WTC11 (cell line): Measurements from ENCODE around the gene CCDC121. TPM values are rescaled to one million over a fixed set of nuclear protein-coding genes. Genes with fewer than 3 reads are reported as not detected.

ENCODE experiments used
- ATAC-seq: fragments of 200-7000 bp; cut with Tn5 transposase; 2 replicates; pipeline ENCODE4 v1.10.0; 2021; ENCODE audit warnings: mild to moderate bottlenecking, moderate library complexity
- CTCF ChIA-PET: fragments of 300-600 bp; sonication (Branson Sonifier 250); formaldehyde crosslinking; loops from one replicate; lab custom pipeline; 2021; ENCODE audit warnings: antibody characterized with exemption; lab: Charles Lee
- POLR2A ChIA-PET: fragments of 350-600 bp; sonication (Branson Sonifier 250); formaldehyde crosslinking; loops from one replicate; lab custom pipeline; 2021; ENCODE audit warnings: antibody characterized with exemption; lab: Charles Lee
- DNase-seq: peaks from one replicate; pipeline ENCODE4 v3.0.0; 2021; ENCODE audit warnings: low spot score
- H3K27ac Mint-ChIP-seq: 2 replicates; pipeline ENCODE4 v1.8.0; 2021; ENCODE audit warnings: mixed read lengths
- H3K27me3 Mint-ChIP-seq: 2 replicates; pipeline ENCODE4 v1.8.0; 2021; ENCODE audit warnings: low read depth, mild to moderate bottlenecking, moderate library complexity, mixed read lengths
- H3K36me3 Mint-ChIP-seq: 2 replicates; pipeline ENCODE4 v1.8.0; 2021; ENCODE audit warnings: mixed read lengths
- H3K4me1 Mint-ChIP-seq: 2 replicates; pipeline ENCODE4 v1.8.0; 2022; ENCODE audit warnings: mixed read lengths
- H3K4me3 Mint-ChIP-seq: 2 replicates; pipeline ENCODE4 v1.8.0; 2021; ENCODE audit warnings: mild to moderate bottlenecking, moderate library complexity, mixed read lengths
- H3K9me3 Mint-ChIP-seq: 2 replicates; pipeline ENCODE4 v1.8.0; 2021; ENCODE audit warnings: mixed read lengths
- AR ChIP-seq: fragments of 250-450 bp; sonication (Bioruptor Pico); IDR thresholded peaks from 2 replicates; pipeline ENCODE4 v1.9.0; 2021; ENCODE audit warnings: mild to moderate bottlenecking
- ETV6 ChIP-seq: sonication (generic); formaldehyde crosslinking; IDR thresholded peaks from 2 replicates; pipeline ENCODE4 v1.8.1; 2022; ENCODE audit warnings: mild to moderate bottlenecking, missing genetic modification reagents
- GRHL2 ChIP-seq: fragments of 250-450 bp; sonication (Bioruptor Pico); IDR thresholded peaks from 2 replicates; pipeline ENCODE4 v1.8.0; 2022; ENCODE audit warnings: mild to moderate bottlenecking, moderate library complexity; ENCODE audit not compliant: insufficient replicate concordance, severe bottlenecking
- NFYB ChIP-seq: sonication (generic); formaldehyde crosslinking; conservative IDR thresholded peaks from 2 replicates; pipeline ENCODE4 v1.8.0; 2022; ENCODE audit warnings: low read depth, missing genetic modification reagents
- RORB ChIP-seq: fragments of 250-450 bp; sonication (Bioruptor Pico); IDR thresholded peaks from 2 replicates; pipeline ENCODE4 v1.9.0; 2021; ENCODE audit warnings: mild to moderate bottlenecking
- SMAD3 ChIP-seq: sonication (generic); formaldehyde crosslinking; IDR thresholded peaks from 2 replicates; pipeline ENCODE4 v1.8.0; 2022; ENCODE audit warnings: missing genetic modification reagents, mild to moderate bottlenecking, borderline replicate concordance
- TCF7 ChIP-seq: sonication (generic); formaldehyde crosslinking; IDR thresholded peaks from 2 replicates; pipeline ENCODE4 v1.8.0; 2022; ENCODE audit warnings: mild to moderate bottlenecking, low read depth, missing genetic modification reagents, moderate library complexity
- TEAD4 ChIP-seq: sonication (generic); formaldehyde crosslinking; IDR thresholded peaks from 2 replicates; pipeline ENCODE4 v1.8.0; 2022; ENCODE audit warnings: mild to moderate bottlenecking, missing genetic modification reagents
- ZNF281 ChIP-seq: sonication (generic); formaldehyde crosslinking; IDR thresholded peaks from 2 replicates; pipeline ENCODE4 v1.8.0; 2023; ENCODE audit warnings: mild to moderate bottlenecking, missing genetic modification reagents
- ZNF317 ChIP-seq: sonication (generic); formaldehyde crosslinking; IDR thresholded peaks from 2 replicates; pipeline ENCODE4 v1.8.1; 2023; ENCODE audit warnings: low read depth, mild to moderate bottlenecking, moderate library complexity, missing genetic modification reagents, borderline replicate concordance
- ZNF416 ChIP-seq: fragments of 250-450 bp; sonication (Bioruptor Pico); IDR thresholded peaks from 2 replicates; pipeline ENCODE4 v1.9.0; 2021; ENCODE audit warnings: mild to moderate bottlenecking, inconsistent platforms
- ZNF512 ChIP-seq: sonication (generic); formaldehyde crosslinking; IDR thresholded peaks from 2 replicates; pipeline ENCODE4 v1.8.1; 2022; ENCODE audit warnings: missing genetic modification reagents, borderline replicate concordance
- ZNF671 ChIP-seq: fragments of 250-450 bp; sonication (Bioruptor Pico); IDR thresholded peaks from 2 replicates; pipeline ENCODE4 v1.8.0; 2021; ENCODE audit warnings: mild to moderate bottlenecking
- total RNA-seq: library from RNA; stranded (reverse); gene quantifications from 3 replicates; pipeline ENCODE4 v1.2.3, GENCODE V29; 2021
- TF ChIP-seq, protein P1 (sequence below): sonication (generic); formaldehyde crosslinking; IDR thresholded peaks from 2 replicates; pipeline ENCODE4 v1.8.1; 2023; ENCODE audit warnings: mild to moderate bottlenecking, missing genetic modification reagents, moderate library complexity
- TF ChIP-seq, protein P2 (sequence below): sonication (generic); formaldehyde crosslinking; IDR thresholded peaks from 2 replicates; pipeline ENCODE4 v1.8.0; 2023; ENCODE audit warnings: missing genetic modification reagents

Gene CCDC121
- total RNA-seq, 1 experiment from 2014 or later = 2.0 TPM

DNA sequence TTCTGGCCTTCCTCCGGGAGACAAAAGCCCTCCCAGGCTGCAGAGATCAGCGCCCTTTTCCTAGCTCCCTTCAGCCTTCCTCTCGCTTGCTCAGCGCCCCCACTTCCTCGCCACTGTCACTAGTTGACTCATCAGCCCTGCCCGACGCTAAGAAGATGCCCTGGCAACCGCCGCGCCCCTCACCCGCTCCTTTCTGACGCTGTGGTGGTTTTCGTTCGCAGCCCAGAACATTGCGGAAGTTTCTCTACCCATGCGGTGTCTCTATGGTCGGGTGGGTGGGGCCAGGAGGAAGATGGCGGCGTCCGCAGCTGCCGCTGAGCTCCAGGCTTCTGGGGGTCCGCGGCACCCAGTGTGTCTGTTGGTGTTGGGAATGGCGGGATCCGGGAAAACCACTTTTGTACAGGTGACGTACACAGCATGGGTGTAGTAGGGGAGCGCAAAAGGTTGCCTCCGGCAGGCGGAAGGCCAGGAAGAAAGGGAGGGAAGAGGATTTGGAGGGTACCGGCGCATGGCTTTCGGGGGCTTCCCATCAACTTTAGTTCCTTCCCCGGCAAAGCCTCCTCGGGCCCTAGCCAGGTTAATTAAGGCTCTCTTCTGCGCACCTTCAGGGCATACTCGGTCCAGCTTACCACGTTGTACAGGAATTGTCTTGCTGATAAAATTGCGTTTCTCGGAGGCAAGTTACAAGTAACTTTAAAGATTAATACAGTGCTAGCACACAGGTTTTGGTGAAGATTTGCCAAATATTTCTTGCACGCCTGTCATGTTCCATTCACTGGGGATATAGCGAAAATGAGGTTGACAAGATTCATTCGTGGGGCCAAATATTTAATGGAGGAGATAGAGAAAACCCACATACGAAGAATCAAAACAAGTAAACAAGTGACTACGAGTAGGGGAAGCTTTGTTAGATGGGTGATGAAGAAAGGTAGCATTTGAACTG lies at the start of gene CCDC121, which contains the start of gene GPN1 (continued):
- TF ChIP-seq ZNF281 (CRISPR knock-in tag) = 0 out of 2 replicates have a peak, but pooled peaks have one; percentile 26
- 0 out of 2 replicates have a peak, but pooled peaks have one; percentile 44 for TF ChIP-seq TCF7 (CRISPR knock-in tag)

DNA sequence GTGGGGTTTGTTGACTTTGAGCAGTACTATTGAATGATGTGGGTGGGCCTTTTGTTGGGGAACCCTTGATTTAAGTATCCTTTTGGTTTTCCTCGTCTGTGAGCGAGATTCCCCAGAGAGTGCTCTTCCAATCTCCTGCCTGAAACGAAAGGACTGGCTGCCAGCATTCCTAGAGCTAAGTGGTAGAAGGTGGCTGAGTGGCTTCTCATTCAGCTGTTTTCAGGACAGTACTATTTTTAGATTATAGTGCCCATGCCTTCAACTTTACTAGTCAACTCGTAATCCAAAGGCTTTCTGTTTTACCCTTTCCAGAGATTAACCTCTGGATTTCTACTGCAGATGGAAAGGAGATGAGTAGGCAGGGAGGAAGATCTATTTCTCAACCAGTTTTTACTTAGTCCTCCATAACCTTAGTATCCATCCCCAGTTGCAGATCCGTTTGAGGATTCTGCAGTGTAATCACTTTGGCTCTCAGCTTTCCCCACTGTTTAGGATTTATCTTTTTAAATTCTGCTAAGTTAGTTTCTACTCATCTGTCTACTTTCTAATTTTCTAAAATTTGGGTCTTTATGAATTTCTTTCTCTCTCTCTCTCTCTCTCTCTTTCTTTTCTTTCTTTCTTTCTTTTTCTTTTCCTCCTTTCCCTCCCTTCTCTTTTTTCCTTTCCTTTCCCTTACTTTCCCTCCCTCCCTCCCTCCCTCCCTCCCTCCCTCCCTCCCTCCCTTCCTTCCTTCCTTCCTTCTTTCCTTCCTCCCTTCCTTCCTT lies 44.1 kb upstream of the CCDC121 start:
- POLR2A ChIA-PET = no interaction called here
- CTCF ChIA-PET = interaction anchor here (0.5 to 2.4 kb wide), 2 partner anchors 10 to 234 kb away, joined by 4 to 18 read pairs; no protein-coding TSS in a partner anchor
- no peak for DNase-seq
- no peak for TF ChIP-seq TEAD4 (CRISPR knock-in tag)
- no peak for TF ChIP-seq AR (CRISPR knock-in tag)
- no peak for TF ChIP-seq ZNF671 (CRISPR knock-in tag)
- no peak for TF ChIP-seq SMAD3 (CRISPR knock-in tag)
- no peak for TF ChIP-seq ETV6 (CRISPR knock-in tag)
- TF ChIP-seq ZNF416 (CRISPR knock-in tag) = no peak
- TF ChIP-seq GRHL2 (CRISPR knock-in tag) = no peak
- TF ChIP-seq NFYB (CRISPR knock-in tag) = no peak
- TF ChIP-seq RORB = no peak
- TF ChIP-seq, protein P1, sequence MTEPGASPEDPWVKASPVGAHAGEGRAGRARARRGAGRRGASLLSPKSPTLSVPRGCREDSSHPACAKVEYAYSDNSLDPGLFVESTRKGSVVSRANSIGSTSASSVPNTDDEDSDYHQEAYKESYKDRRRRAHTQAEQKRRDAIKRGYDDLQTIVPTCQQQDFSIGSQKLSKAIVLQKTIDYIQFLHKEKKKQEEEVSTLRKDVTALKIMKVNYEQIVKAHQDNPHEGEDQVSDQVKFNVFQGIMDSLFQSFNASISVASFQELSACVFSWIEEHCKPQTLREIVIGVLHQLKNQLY (CRISPR knock-in tag) = no peak
- Mint-ChIP-seq H3K4me1 (no peaks in the 10 kb centered on the region), H3K36me3 (peaks cover 33% of the 10 kb centered on the region), H3K9me3 (no peaks in the 10 kb centered on the region), H3K4me3 (no peak overlapping the region), H3K27me3 (no peaks in the 10 kb centered on the region), H3K27ac (no peak overlapping the region)
- ATAC-seq = no peak

GRCh38 chr2:27671235-27671634 lies 42.4 kb upstream of the CCDC121 start:
- no peak overlapping the region for H3K4me3 Mint-ChIP-seq
- DNase-seq = no peak
- ChIA-PET CTCF (no interaction called here), POLR2A (no interaction called here)
- no peak for TF ChIP-seq ZNF512 (CRISPR knock-in tag)
- TF ChIP-seq, protein P2, sequence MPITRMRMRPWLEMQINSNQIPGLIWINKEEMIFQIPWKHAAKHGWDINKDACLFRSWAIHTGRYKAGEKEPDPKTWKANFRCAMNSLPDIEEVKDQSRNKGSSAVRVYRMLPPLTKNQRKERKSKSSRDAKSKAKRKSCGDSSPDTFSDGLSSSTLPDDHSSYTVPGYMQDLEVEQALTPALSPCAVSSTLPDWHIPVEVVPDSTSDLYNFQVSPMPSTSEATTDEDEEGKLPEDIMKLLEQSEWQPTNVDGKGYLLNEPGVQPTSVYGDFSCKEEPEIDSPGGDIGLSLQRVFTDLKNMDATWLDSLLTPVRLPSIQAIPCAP (CRISPR knock-in tag) = no peak
- TF ChIP-seq ZNF317 (CRISPR knock-in tag) = no peak
- no peaks in the 10 kb centered on the region for H3K9me3 Mint-ChIP-seq
- no peak overlapping the region for H3K27ac Mint-ChIP-seq
- no peaks in the 10 kb centered on the region for H3K4me1 Mint-ChIP-seq
- peaks cover 38% of the 10 kb centered on the region for H3K36me3 Mint-ChIP-seq
- no peaks in the 10 kb centered on the region for H3K27me3 Mint-ChIP-seq
- ATAC-seq = no peak
